ENCODE data around the gene RNF151.

The RNF151 gene

DNA sequence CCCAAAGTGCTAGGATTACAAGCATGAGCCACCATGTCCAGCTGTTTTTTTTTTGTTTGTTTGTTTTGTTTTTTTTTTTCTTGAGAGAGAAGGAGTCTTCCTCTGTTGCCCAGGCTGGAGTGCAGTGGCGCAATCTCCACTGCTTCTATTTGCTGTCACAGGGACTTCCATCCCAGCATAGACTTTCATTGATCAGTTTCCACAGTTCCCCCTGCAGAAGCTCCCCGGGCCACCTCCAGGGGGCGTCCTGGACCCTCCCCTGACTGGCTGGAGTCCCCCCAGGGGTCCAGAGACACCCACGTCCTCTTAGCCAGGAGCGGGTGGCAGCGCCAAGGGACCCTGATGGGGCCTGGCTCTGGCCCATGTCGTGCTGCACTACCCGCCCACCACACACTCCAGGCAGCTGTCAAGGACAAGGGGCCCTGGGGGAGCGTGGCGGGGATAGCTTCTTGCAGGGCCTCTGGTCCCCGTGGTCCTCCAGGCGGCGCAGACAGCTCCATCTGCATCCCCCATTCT lies 49.8 kb downstream of the RNF151 start:
- TF ChIP-seq EZH2 (IDR thresholded peaks at IDR 0.05) (no peak), FOXP2 (optimal IDR thresholded peaks at IDR 0.05; ENCODE audit: control extremely low read depth, extremely low read length, insufficient read depth) (no peak), POLR2AphosphoS5 (IDR thresholded peaks at IDR 0.05; ENCODE audit: borderline replicate concordance, low read depth, low read length) (no peak)
- H3K9me3 ChIP-seq (ENCODE audit: low read depth, low read length) = no peaks in the 10 kb centered on the region
- no peak overlapping the region for H3K9ac ChIP-seq (ENCODE audit: insufficient read length)
- no peak overlapping the region for H3K4me3 ChIP-seq
- H3K27ac ChIP-seq = no peak overlapping the region
- DNase-seq (ENCODE audit: low read depth, low spot score) = no peak
- H3K36me3 ChIP-seq (ENCODE audit: insufficient read depth, low read length) = no peaks in the 10 kb centered on the region

Data from SK-N-MC (cell line).